ENCODE data around the gene MLKL. TPM values are rescaled to one million over a fixed set of nuclear protein-coding genes. Genes with fewer than 3 reads are reported as not detected.

MLKL gene
- total RNA-seq, 3 donors from 2014 or later = 10.5 to 23.4 (median 18.0) TPM

GRCh38 chr16:74745109-74745615, 44.5 kb upstream of the MLKL start:
- peak in 1 of 3 donors; percentile 27 for DNase-seq
- H3K9me3 ChIP-seq = no peaks in the 10 kb centered on the region
- no peak overlapping the region for H3K4me3 ChIP-seq
- intact Hi-C loops (cut with DNase I, micrococcal nuclease) = no loop called here
- peaks cover 24% of the 10 kb centered on the region for H3K4me1 ChIP-seq (ENCODE audit: low read depth)
- H3K36me3 ChIP-seq (ENCODE audit: low read depth) = no peaks in the 10 kb centered on the region
- no peak for TF ChIP-seq CTCF (IDR thresholded peaks at IDR 0.05)
- ATAC-seq = no peak

DNA sequence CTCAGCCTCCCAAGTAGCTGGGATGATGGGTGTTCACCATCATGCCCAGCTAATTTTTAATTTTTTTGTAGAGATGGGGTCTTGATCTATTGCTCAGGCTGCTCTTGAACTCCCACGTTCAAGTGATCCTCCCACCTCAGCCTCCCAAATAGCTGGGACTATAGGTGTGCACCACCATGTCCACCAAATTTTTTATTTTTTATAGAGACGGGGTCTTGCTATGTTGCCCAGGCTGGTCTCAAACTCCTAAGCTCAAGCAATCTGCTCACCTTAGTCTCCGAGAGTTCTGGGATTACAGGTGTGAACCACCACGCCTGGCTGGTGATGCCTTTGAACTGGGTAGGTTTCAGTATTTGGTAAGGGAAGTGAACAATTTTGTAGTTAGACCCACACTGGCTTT, 43.9 kb upstream of the MLKL start:
- no peak for TF ChIP-seq CTCF (IDR thresholded peaks at IDR 0.05)
- no peak overlapping the region for H3K4me3 ChIP-seq
- no peaks in the 10 kb centered on the region for H3K9me3 ChIP-seq
- no peak for ATAC-seq
- no peaks in the 10 kb centered on the region for H3K36me3 ChIP-seq (ENCODE audit: low read depth)
- intact Hi-C loops (cut with DNase I, micrococcal nuclease) = no loop called here
- peaks cover 24% of the 10 kb centered on the region for H3K4me1 ChIP-seq (ENCODE audit: low read depth)
- DNase-seq = peak in 1 of 3 donors; percentile 16

DNA sequence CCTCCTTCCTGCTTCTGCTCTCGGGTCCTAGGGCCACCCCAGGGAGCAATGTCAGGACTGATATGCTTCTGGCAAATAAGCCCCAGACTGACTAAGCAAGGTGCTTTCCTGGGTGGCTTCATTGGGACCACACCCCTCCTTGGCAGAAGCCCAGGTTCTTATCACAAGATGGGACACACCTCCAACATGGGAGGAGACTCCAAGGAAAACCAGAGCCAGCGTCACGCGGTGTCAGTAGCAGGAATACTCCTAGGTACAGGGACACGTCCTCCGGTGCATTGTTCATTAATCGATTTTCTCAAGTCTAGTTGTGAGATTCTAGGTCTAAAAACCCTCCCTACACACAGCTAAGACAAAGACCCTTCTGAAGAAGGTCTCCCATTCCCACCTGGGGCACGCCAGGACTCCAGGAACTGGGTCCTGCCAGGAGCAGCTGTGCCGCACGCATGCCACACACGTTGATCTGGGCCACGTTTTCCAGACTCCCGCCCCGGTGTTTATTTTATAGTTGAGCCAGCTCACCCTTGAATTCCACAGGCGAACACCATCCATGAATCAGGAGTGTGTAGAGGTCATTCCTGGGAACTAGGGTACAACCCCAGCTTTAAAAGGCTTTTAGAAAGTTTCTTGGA, 43.1 kb upstream of the MLKL start:
- intact Hi-C loops (cut with DNase I, micrococcal nuclease) = no loop called here
- no peak for TF ChIP-seq CTCF (IDR thresholded peaks at IDR 0.05)
- Histone ChIP-seq H3K4me3 (no peak overlapping the region), H3K9me3 (no peaks in the 10 kb centered on the region), H3K36me3 (ENCODE audit: low read depth) (no peaks in the 10 kb centered on the region), H3K4me1 (ENCODE audit: low read depth) (peaks cover 24% of the 10 kb centered on the region)
- DNase-seq (peak; percentile 86 to 100 (median 90)), ATAC-seq (peak; percentile 86)

DNA sequence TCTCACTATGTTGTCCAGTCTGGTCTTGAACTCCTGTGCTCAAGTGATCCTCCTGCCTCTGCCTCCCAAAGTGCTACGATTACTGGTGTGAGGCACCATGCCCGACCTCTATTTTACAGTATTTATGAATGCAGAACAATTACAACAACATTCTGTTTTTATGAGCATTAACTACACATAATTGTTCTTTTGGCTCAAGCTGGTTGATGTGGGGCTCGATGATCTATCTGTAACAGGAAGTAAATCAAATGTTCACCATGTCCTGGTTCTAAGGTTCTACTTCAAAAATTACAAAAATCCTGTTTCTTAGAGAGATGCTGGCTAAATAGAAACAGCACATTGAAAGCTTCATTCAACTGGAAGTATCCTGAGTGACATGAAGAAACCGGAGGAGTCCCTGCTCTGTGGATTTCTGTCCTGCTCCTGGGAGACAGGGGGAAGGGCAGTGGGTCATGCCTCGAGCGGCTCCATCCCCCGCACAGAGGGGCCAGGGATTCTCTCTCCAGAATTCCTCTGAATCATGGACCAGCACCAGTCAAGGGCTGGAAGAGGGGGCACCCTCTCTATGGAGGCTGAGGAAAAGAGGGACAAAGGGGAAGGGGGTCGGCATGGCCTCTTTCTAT, 42.5 kb upstream of the MLKL start:
- Histone ChIP-seq H3K4me3 (no peak overlapping the region), H3K36me3 (ENCODE audit: low read depth) (no peaks in the 10 kb centered on the region), H3K4me1 (ENCODE audit: low read depth) (peaks cover 24% of the 10 kb centered on the region), H3K9me3 (no peaks in the 10 kb centered on the region)
- no peak for TF ChIP-seq CTCF (IDR thresholded peaks at IDR 0.05)
- ATAC-seq = peak; percentile 4
- DNase-seq = peak in 1 of 3 donors; percentile 16
- intact Hi-C loops (cut with DNase I, micrococcal nuclease) = no loop called here

DNA sequence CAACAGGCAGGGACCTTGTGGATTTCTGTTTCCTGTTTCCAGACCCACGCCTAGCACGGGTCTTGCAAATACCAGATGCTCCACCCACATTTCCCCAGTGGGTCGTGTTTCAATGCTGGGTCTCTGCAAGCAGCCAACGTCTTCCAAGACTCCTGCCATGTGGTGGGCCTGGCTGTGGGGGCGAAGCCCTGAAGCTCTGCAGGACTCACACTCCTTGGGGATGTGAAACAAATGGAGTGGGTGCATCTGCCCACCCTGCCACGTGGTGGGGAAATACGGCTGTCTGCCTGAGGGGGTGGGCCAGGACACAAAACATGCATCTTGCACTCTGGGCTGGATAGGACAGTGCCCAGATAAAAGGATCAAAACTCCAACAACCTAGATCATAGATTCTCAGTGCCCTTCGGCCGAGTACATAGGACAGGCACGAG, 41.4 kb upstream of the MLKL start:
- no peak for TF ChIP-seq CTCF (IDR thresholded peaks at IDR 0.05)
- no peak for ATAC-seq

More for the DNA sequence above, 41.4 kb upstream of the MLKL start:
- H3K36me3 ChIP-seq (ENCODE audit: low read depth) = no peaks in the 10 kb centered on the region
- peaks cover 24% of the 10 kb centered on the region for H3K4me1 ChIP-seq (ENCODE audit: low read depth)
- no peak overlapping the region for H3K4me3 ChIP-seq
- intact Hi-C loops (cut with DNase I, micrococcal nuclease) = no loop called here
- DNase-seq = peak in 1 of 3 donors; percentile 49
- H3K9me3 ChIP-seq = no peaks in the 10 kb centered on the region
